GM03348 (cell line): ENCODE measurements around the gene CCDC171.
"Not testable (repeated sequence)": the region's sequence is repeated elsewhere in the genome, so short reads cannot be mapped to it uniquely, and the experiment has no call there.

Experiments used
- DNase-seq: peaks from one replicate; pipeline ENCODE4 v3.0.0; 2012; ENCODE audit warnings: low spot score

Gene CCDC171

DNA sequence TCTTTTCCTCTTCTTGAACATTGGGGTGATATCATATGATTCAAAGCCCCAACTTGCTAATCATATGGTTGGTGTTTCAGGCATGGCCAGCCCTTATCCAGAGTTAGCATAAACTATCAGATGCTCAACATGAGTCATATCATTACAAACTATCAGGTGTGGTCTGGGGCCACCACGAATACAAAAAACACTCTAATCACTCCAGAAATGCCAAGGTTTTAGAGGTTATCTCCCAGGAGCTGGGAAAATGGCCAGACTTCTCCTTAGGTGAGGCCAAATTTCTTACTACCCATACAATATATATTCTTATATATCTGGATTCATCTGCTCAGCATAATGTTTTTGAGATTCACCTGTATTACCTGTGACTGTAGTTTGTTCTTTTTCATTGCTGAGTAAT lies 210.5 kb downstream of the CCDC171 start:
- no peak for DNase-seq

DNA sequence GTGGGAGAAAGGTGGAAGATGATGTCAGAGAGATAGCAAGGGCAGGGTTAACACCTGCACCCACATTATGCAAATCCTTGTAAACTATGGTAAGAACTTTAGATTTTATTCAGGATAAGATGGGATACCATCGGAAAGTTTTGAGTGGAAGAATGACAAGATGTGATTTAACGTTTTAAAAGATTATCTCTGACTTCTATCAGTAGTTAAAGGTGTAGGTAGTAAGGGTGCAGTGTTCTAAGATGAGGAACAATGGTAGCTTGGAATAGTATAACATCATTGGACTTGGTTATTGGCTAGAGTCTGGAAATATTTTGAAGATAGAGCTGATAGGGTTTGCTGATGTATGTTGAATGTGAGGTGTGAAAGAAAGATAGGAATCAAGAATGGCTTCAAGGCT lies 211.3 kb downstream of the CCDC171 start:
- no peak for DNase-seq

DNA sequence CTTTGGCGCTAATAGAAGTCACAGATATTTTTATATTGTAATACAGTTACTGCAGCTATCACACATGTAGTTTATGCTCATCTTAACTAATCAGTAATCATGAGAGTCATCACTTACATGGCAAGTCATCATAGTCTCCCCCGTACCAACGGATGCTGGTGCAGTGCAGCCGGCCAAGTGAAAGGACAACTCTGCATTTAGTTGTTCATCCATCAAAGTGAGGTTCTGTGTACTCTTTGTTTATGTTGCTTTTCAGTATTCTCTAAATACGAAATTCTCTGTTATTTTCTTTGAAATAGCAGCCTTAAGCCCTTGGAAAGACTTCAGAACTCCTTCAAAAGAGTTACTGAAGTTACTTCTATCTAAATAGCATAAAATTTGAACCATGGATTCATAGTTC lies 216.7 kb downstream of the CCDC171 start:
- DNase-seq, result no peak

DNA sequence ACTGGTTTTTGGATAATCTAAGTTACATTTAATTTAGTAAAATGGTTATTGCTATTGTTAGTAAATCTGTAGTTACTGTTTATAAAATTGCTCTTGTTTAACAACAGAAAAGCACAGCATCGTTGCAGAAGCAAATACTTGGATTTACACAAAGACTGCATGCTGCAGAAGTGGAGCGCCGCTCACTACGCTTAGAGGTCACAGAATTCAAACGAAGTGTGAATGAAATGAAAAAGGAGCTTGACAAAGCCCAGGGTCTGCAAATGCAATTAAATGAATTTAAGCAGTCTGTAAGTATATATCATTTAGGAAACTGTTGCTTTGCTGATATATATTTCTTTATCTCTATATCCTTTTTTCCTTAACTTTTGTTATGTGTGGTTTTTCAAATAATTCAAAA lies 226.0 kb downstream of the CCDC171 start:
- no peak for DNase-seq

DNA sequence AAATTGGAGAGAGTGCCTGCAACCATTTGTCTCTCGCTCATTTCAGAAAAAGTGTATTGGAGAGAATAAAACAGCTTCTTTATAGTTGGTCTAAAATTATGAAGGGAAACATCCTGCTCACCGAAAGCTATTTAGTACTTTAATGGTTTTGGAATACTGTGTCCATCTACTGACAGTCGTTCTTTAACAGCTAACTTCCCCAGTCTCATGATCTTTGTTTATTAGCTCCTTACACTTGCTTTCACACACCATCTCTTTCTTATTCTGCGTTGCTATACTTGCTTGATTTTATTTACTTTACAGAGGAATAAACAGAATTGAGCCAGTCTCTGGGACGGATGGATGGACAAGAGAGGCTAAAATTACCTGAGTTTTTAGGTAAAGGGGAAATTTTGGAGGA lies 229.3 kb downstream of the CCDC171 start:
- DNase-seq, result no peak

DNA sequence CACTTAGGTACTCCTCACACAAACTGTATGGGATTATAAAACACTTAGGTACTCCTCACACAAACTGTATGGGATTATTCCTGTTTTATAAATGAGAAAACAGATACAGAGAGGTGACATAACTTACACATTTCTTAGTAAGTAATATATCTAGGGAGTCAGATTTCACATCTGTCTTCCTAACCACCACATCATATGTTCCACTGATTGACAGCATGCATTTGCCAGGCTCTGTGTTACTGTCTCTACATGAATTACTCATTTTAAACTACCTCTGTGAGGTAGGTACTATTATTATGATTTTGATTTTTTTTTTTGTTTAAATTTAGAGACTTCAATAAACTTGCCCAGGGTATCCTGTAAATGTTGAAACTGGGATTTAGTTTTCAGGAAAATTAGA lies 232.7 kb downstream of the CCDC171 start:
- no peak for DNase-seq

DNA sequence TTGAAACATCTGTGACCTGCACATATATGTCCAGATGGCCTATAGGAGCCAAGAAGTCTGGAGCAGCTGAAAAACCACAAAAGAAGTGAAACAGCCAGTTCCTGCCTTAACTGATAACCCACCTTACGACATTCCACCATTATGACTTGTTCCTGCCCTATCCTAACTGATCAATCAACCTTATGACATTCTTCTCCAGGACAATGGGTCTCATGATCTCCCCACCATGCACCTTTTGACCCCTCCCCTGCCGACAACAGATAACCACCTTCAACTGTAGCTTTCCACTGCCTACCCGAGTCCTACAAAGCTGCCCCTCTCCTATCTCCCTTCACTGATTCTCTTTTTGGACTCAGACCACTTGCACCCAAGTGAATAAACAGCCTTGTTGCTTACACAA lies 233.8 kb downstream of the CCDC171 start:
- no peak for DNase-seq

DNA sequence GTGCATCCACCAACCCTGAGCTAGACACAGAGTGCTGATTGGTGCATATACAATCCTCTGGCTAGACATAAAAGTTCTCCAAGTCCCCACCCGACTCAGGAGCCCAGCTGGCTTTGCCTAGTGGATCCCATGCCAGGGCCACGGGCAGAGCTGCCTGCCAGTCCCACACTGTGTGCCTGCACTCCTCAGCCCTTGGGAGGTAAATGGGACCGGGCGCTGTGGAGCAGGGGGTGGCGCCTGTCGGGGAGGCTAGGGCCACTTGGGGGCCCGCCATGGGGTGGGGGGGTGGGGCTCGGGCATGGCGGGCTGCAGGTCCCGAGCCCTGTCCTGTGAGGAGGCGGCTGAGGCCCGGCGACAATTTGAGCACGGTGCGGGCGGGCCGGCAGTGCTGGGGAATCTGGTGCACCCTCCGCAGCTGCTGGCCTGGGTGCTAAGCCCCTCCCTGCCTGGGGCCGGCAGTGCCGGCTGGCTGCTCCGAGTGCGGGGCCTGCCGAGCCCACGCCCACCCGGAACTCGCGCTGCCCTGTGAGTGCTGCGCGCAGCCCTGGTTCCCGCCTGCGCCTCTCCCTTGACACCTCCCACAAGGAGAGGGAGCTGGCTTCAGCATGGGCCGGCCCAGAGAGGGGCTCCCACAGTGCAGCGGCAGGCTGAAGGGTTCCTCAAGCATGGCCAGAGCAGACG lies 257.5 kb downstream of the CCDC171 start:
- not testable (repeated sequence) for DNase-seq

DNA sequence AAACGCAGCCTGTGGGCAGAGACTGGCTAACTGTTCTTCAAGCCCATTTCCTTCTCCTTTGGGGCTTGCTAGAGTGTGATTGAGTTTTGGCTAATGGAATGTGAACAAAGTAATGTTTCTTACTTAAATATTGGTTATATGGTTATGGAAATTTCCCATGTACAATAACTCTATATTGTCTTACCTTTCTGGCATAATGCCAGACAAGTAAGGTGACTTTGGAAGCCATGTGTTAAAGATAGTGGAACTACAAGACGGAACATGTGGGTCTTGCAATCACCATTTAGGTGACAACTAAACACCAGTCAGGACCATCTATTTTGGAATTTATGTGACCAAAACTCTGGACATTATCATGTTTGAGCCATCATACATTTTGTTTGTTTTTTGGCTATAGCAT lies 260.2 kb downstream of the CCDC171 start:
- DNase-seq, result no peak

DNA sequence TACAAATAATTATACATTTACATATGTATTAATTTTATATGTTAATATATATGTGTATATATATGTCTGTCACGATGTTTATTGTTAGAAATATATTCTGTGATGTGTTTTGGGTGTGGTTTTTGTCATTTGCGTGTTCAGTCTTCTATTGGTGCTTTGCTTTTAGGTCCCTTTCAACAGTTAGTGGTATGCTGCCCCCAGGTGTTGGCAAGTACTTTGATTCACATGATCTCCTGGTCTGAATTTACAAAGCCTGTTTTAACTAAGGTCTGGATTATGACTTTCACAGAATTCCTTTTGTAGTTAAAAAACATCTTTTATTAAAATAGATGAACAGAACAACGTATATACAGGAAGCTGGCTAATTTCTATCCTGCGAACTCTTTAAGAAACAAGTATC lies 271.5 kb downstream of the CCDC171 start:
- no peak for DNase-seq

DNA sequence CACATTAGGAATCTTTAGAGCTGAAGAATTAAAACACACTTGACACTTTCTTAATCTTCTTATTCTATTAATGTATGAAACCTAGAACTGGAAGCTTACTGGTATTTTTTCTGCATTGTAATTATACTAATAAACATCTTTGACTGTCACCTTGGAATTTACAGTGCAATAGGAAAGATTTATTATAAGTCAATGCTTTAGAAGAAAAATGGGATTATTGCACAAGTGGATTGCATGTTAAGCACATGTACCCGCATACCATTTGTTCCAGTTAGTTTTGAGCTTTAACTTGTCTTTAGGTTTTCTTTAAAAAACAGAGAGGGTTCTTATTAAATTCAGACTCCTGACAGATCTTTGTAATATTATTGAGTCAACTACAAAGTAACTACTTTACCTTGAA lies 278.5 kb downstream of the CCDC171 start:
- no peak for DNase-seq

DNA sequence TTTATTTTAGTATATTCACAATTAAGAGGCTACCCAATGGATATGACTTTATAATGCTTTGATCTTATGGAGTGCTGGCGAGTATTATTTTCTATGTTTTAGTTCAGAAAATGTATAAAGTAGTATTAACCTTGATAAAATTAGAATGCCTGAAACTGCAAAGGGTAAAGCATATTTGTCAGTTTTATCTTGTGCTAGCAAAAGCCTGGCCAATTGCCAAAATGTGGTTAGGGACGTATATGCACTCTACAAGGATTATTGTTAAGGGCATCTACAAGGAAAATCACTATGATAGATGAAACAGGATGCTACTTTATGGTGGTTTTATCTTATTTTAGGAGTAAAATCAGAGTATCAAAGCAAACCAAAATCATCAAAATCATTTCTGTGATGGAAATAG lies 281.7 kb downstream of the CCDC171 start:
- DNase-seq, result no peak

DNA sequence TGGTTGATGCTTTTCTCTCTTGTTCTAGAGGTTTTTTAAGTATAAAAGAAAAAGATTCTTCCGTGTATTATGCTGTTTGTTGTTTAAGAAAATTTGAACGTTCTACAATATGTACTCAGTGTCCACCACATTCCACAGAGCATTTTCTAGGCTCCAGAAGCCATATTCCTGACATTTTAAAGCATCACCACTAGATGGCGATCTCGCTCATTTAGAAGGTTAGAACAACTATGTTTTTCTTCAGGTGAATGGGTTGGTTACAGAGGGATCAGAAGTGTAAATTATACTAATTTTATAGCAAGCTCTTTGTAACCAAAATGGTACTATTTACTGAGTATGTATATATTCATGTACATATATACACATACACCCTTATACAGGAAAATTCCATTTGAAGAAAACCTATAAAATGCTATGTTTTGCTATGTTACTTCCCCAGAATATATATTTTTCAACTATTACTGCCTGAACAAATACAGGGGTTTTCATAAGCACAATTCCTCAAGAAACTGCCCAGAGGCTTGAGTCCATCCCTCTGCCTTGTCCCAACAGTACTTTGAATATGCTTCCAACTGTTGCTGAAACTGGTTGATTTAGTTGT lies 284.3 kb downstream of the CCDC171 start:
- DNase-seq, result peak; percentile 70

DNA sequence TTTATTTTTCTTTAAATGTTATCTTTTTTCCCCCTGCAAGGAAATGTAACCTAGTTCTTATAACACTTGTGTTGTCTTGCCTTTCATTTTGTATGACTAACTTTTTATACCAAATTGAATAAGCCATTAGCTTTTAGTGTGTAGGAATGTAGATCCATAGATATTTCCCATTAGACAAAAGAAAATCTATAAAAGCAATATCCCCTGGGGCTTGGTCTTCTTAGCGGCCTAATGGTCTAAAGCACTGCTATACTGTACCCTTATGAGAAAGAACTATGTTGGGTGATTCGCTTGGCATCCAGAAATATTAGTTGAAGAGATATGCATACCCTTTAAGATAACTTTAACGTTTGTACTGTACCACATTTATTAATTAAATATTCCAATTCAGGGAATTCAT lies 289.2 kb downstream of the CCDC171 start:
- DNase-seq, result no peak

DNA sequence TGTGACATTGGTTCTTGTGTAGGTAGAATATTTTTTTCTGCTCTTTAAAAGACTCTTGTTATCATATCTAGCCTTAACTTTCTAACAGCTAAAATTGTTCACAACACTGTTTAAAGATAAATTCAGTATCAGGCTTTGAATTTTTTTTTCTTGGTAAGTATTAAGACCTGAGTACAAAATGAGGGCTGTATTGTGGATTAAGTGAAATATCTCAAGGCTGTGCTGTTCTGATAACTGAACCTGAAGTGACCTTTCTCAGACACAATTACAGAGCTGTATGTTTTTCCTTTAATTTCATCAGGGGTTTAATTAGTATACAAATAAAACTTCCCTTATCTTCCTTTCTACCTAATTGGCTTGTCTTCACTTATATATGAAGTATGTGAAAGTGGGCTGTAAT lies 290.5 kb downstream of the CCDC171 start:
- DNase-seq, result no peak

DNA sequence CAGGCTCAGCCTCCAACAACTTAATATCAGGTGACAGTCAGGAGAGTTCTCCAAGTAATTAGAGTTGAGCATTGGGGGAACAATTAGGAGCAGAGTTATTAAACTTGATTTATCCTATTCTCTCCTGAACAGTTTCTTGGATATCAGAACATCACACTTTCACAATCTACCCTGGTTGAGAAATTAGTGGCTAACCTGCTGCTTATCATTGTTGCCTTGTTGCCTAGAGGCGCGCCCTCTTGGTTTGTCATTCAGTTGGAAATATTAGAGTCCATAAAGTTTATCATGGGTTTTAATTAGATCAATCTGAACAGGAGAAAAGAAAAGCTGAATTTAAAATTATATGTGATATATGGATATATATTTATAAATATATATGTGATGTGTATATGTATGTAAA lies 291.1 kb downstream of the CCDC171 start:
- DNase-seq, result no peak

DNA sequence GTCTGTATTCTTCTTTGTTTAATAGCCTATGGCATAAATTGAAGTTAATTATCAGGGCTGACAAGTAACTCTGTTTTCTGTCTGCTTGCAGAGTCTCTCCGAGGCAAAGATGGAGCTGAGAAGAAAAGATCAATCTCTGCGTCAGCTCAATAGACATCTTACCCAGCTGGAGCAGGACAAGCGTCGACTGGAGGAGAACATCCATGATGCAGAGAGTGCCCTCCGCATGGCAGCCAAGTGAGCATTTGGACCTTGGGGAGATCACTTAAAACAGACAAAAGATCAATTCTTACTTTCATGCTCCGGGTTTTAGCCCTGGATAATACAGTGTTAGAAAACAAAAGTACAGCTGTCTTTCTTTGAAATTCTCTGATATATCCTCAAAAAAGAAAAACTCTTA lies 293.8 kb downstream of the CCDC171 start:
- DNase-seq, result no peak

DNA sequence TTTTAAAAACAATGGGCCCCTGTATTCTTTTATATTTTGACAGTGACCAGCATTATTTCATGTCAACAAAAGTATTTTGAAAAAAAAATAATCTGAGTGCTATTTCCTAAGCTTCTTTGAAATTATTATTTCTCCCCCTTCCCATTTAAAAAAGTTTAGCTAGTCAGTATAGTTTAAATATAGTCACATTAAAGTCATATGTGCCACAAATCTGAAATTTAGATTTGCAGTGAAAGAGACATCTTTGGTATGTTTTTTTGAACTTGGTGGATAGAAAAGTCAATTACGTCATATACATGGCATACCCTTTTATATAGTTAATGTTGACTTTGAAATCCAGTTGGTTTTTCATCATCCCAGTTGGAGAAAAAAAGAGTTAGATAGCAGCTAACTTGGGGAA lies 297.0 kb downstream of the CCDC171 start:
- DNase-seq, result no peak

DNA sequence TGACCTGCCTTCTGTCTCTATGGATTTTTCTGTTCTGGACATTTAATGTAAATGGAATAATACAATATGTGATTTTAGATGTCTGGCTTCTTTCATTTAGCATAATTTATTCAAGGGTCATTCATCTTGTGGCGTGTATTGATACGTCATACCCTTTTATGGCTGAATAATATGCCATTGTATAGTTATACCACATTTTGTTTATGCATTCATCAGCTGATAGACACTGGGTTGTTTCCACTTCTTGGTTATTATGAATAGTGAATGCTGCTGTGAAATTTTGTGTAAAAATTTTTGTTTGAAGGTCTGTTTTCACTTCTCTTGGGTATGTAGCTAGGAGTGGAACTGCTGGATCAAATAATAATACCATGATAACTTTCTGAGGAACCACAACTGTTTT lies 298.9 kb downstream of the CCDC171 start:
- DNase-seq, result no peak

DNA sequence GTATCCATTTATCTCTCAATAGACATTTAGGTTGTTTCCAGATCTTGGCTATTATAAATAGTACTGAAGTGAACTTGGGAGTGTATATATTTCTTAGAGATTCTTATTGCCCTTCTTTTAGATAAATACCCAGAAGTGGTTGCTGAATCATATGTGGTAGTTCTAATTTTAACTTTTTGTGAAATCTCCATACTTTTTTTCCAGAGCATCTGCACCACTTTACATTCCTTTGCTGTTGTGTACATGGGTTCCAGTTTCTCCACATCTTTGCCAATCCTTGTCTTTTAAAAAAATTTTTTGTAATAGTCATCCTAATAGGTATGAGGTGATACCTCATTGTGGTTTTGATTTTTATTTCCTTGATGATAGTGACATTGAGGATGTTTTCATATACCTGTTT lies 303.7 kb downstream of the CCDC171 start:
- peak; percentile 14 for DNase-seq

DNA sequence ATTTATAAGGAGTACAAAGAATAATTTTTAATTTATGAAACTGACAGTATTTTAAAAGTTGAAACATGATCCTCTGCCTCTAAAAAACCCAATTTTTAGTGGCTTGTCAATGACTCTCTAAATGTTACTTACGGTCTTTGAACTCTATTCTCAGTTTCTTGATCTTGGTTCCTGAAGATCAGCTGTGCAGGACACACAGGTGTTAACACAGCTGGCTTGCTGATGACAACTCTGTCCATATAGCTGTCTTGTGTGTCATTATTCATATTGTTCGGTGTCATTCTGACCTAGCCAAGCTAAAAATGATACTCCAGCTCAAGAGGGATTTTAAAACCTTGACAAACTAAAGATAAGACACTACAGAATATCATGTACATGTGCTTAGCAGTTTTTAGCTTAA lies 314.5 kb downstream of the CCDC171 start:
- DNase-seq, result no peak

DNA sequence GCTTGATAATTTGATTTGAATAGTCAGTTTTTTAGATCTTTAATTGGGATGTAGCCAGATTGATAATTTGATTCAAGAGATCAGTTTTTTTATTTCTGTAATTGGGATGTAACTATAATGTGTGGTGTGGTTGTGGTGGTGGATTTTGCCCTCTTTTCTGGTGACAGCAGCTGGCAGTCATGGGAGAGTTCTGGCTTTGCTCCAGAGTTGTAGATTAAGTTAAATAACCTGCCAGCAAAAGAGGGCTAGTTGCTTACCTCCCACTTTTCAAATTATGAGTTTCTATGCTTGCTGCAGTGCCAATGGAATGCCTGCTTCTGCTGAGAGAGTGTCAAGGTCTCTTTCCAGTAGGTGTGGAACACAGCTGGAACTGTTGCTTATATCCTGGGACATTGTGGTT lies 315.1 kb downstream of the CCDC171 start:
- no peak for DNase-seq

DNA sequence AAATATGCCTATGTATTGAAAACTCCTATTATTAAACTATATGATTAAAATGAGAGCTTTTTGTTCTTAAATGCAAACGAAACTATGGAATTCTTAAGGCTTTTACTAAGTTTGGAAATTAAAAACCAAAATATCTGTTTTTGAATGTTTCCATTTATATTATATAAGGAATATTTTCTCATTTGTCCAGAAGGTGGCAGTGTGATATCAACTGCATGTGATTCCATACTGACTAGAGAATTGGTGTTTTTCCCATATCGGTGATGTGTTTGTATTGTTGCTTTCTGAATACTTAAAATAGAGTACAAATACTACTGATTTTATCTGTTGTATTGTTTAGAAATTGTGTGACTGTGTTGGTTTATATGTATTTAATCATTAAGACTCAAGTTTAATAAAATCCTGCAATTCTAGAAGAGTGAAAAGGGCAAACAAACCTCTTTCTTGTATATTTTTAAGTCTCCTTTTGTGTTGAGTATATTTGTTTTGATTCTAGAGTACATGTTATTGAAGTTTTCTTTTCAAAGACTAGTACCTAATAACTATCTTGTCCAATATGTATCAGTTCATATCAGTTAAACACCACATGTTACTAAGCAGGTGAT lies 320.8 kb downstream of the CCDC171 start:
- peak; percentile 58 for DNase-seq

DNA sequence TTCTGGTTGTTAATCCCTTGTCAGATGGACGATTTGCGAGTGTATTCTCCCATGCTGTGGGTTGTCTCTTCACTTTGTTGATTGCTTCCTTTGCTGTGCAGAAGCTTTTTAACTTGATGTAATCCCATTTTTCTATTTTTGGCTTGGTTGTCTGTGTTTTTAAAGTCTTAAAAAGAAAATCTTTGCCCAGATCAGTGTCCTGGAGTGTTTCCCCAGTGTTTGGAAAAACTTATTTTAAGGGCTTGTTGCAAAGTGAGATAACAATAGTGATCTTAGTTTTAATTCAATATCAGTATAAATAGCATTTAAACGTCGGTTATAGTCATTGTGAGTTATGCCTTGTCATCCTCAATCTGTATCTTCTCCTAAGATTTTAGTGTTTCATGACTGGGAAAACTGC lies 329.5 kb downstream of the CCDC171 start:
- no peak for DNase-seq
